Measurements from ENCODE around the gene ZNF845.
"Not testable (repeated sequence)": the region's sequence is repeated elsewhere in the genome, so short reads cannot be mapped to it uniquely, and the experiment has no call there.

ZNF845 gene

DNA sequence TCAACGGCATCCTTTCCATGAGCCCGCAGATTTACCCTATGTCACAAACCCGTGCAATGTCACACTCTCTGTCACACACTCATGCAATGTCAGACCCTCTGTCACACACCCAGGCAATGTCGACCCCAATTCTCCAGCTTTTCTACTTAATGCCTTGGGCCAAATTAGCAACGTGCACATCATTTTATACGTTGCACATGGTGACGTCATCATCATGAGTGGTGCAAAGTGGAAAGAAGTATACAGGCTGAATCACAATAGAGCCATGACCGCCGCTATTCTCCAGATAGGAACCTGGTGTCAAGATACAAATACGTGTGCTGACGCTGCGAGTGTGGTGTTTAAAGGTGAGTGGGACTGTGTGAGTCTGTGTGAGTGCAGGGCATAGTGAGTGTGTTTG lies 21.7 kb upstream of the ZNF845 start:
- H3K27ac ChIP-seq: no peak overlapping the region
- TF ChIP-seq, protein P1, sequence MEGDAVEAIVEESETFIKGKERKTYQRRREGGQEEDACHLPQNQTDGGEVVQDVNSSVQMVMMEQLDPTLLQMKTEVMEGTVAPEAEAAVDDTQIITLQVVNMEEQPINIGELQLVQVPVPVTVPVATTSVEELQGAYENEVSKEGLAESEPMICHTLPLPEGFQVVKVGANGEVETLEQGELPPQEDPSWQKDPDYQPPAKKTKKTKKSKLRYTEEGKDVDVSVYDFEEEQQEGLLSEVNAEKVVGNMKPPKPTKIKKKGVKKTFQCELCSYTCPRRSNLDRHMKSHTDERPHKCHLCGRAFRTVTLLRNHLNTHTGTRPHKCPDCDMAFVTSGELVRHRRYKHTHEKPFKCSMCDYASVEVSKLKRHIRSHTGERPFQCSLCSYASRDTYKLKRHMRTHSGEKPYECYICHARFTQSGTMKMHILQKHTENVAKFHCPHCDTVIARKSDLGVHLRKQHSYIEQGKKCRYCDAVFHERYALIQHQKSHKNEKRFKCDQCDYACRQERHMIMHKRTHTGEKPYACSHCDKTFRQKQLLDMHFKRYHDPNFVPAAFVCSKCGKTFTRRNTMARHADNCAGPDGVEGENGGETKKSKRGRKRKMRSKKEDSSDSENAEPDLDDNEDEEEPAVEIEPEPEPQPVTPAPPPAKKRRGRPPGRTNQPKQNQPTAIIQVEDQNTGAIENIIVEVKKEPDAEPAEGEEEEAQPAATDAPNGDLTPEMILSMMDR (conservative IDR thresholded peaks at IDR 0.05): no peak

DNA sequence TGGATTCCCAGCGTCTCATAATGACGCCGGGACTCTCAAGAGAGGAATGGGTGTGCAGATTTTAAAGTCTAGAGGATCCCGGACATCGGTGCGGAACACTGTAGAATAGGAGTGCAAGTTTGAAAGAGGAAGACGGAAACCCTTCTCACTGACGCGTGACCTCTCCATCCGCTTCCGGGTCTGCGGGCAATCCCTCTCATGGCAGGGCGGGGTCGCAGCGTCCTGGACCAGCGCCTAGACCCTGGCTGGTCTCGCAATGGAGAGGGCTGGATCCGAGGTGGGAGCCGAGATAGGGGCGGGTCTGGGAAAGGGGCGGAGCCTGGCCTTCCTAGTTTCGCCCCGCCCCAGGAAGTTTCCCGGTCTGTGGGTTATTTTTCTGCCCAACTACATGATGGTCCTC lies 4.6 kb upstream of the ZNF845 start:
- no peak overlapping the region for H3K27ac ChIP-seq
- TF ChIP-seq, protein P1 (conservative IDR thresholded peaks at IDR 0.05): no peak

DNA sequence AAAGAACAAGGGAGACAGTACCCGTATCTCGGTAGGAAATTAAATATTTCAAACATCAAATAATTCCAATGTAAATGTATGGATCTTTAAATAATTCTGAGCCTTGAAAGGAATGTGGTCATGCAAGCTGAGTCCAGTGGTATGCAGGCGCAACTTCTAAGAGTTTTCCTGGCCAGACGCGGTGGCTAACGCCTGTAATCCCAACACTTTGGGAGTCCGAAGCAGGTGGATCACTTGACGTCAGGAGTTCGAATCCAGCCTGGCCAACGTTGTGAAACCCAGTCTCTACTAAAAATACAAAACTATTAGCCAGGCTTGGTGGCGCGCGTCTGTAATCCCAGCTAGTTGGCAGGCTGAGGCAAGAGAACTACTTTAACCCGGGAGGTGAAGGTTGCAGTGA lies 1.1 kb upstream of the ZNF845 start:
- TF ChIP-seq, protein P1 (conservative IDR thresholded peaks at IDR 0.05): no peak
- H3K27ac ChIP-seq: peak overlapping the region; percentile 78

GRCh38 chr19:53333066-53333462 lies 485 bp upstream of the ZNF845 start:
- peak overlapping the region; percentile 78 for H3K27ac ChIP-seq
- TF ChIP-seq, protein P1 (conservative IDR thresholded peaks at IDR 0.05): no peak

- H3K27ac ChIP-seq: not testable (repeated sequence)
These were observed 10.9 kb downstream of the ZNF845 start for GRCh38 chr19:53344403-53344802.

- H3K27ac ChIP-seq: no peak overlapping the region
- TF ChIP-seq, protein P1 (conservative IDR thresholded peaks at IDR 0.05): no peak
These were observed 22.2 kb downstream of the ZNF845 start for GRCh38 chr19:53355739-53356138.

GRCh38 chr19:53357821-53358581 lies 24.5 kb downstream of the ZNF845 start:
- H3K27ac ChIP-seq: no peak overlapping the region
- TF ChIP-seq, protein P1 (conservative IDR thresholded peaks at IDR 0.05): no peak

DNA sequence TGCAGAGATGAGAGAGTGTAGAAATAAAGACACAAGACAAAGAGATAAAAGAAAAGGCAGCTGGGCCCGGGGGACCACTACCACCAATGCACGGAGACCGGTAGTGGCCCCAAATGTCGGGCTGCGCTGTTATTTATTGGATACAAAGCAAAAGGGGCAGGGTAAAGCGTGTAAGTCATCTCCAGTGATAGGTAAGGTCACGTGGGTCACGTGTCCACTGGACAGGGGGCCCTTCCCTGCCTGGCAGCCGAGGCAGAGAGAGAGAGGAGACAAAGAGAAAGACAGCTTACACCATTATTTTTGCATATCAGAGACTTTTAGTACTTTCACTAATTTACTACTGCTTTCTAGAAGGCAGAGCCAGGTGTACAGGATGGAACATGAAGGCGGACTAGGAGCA lies 26.5 kb downstream of the ZNF845 start:
- not testable (repeated sequence) for H3K27ac ChIP-seq

All from VCaP (cell line).